Hepatocyte (in vitro differentiated cells): ENCODE results near the gene FBXO48. TPM values are rescaled to one million over a fixed set of nuclear protein-coding genes. Genes with fewer than 3 reads are reported as not detected.

Experiments used
- DNase-seq: peaks from one replicate; pipeline ENCODE4 v3.0.0-alpha.2; 2016; ENCODE audit warnings: low spot score
- H2AFZ ChIP-seq: fragments of 200-600 bp; sonication (generic); 2 replicates; pipeline ENCODE4 v1.6.0; 2016; ENCODE audit warnings: antibody characterized with exemption, mild to moderate bottlenecking
- H3K27ac ChIP-seq: fragments of 200-600 bp; sonication (generic); 2 replicates; pipeline ENCODE4 v1.5.1; 2016; ENCODE audit warnings: mild to moderate bottlenecking
- H3K27me3 ChIP-seq: fragments of 200-600 bp; sonication (generic); 2 replicates; pipeline ENCODE4 v1.6.1; 2016
- H3K36me3 ChIP-seq: fragments of 200-600 bp; sonication (generic); replicated peaks from 2 replicates; pipeline ENCODE4 v1.5.1; 2016; ENCODE audit warnings: low read depth; ENCODE audit not compliant: insufficient read depth
- H3K4me1 ChIP-seq: fragments of 200-600 bp; sonication (generic); 2 replicates; pipeline ENCODE4 v1.5.1; 2016; ENCODE audit warnings: mild to moderate bottlenecking, moderate library complexity; ENCODE audit not compliant: insufficient read depth
- H3K4me2 ChIP-seq: fragments of 200-600 bp; sonication (generic); 2 replicates; pipeline ENCODE4 v1.6.0; 2016
- H3K4me3 ChIP-seq: fragments of 200-600 bp; sonication (generic); 2 replicates; pipeline ENCODE4 v1.5.1; 2016; ENCODE audit warnings: mild to moderate bottlenecking
- H3K79me2 ChIP-seq: fragments of 200-600 bp; sonication (generic); 2 replicates; pipeline ENCODE4 v1.6.0; 2017; ENCODE audit warnings: mild to moderate bottlenecking
- H3K9me2 ChIP-seq: fragments of 200-600 bp; sonication (generic); replicated peaks from 2 replicates; pipeline ENCODE4 v1.6.0; 2017; ENCODE audit warnings: mild to moderate bottlenecking; ENCODE audit not compliant: insufficient read depth
- H3K9me3 ChIP-seq: fragments of 200-600 bp; sonication (generic); 2 replicates; pipeline ENCODE4 v1.5.1; 2016; ENCODE audit warnings: low read depth, mild to moderate bottlenecking
- H4K20me1 ChIP-seq: fragments of 200-600 bp; sonication (generic); 2 replicates; pipeline ENCODE4 v1.6.0; 2016; ENCODE audit warnings: mild to moderate bottlenecking; ENCODE audit not compliant: insufficient read depth, poor library complexity, severe bottlenecking
- EZH2 ChIP-seq: fragments of 200-600 bp; sonication (generic); IDR thresholded peaks from 2 replicates; pipeline ENCODE4 v1.6.1; 2016; ENCODE audit warnings: antibody characterized with exemption, mild to moderate bottlenecking, borderline replicate concordance
- EZH2phosphoT487 ChIP-seq: fragments of 200-600 bp; sonication (generic); IDR thresholded peaks from one replicate; pipeline ENCODE4 v1.6.1; 2018; ENCODE audit warnings: antibody characterized with exemption, mild to moderate bottlenecking, low read depth, moderate library complexity; ENCODE audit not compliant: unreplicated experiment, severe bottlenecking
- WGBS: methylation state at CpG from one replicate; pipeline ENCODE4 v1.1.6; 2016; ENCODE audit warnings: low lambda C conversion rate; ENCODE audit errors: missing lambda C conversion rate; 5-methylcytosine and 5-hydroxymethylcytosine counted together
- polyA plus RNA-seq: library from polyadenylated mRNA; unstranded; fragments of >200 nt; fragmentation: Nextera tagmentation; extraction: Ambion mirVana; gene quantifications from 2 replicates; pipeline ENCODE4 v1.2.1, GENCODE V29; 2016
- total RNA-seq: library from RNA; depleted of rRNA; stranded (reverse); fragments of >200 nt; gene quantifications from 2 replicates; pipeline ENCODE4 v1.2.3, GENCODE V29; 2014
- TF ChIP-seq, protein P1 (sequence below): fragments of 200-600 bp; sonication (generic); IDR thresholded peaks from 2 replicates; pipeline ENCODE4 v1.5.1; 2016; ENCODE audit warnings: antibody characterized with exemption, mild to moderate bottlenecking; ENCODE audit not compliant: poor library complexity

Gene FBXO48
- total and polyA plus RNA-seq, 2 experiments from 2014 or later: 0.36 to 0.83 TPM

DNA sequence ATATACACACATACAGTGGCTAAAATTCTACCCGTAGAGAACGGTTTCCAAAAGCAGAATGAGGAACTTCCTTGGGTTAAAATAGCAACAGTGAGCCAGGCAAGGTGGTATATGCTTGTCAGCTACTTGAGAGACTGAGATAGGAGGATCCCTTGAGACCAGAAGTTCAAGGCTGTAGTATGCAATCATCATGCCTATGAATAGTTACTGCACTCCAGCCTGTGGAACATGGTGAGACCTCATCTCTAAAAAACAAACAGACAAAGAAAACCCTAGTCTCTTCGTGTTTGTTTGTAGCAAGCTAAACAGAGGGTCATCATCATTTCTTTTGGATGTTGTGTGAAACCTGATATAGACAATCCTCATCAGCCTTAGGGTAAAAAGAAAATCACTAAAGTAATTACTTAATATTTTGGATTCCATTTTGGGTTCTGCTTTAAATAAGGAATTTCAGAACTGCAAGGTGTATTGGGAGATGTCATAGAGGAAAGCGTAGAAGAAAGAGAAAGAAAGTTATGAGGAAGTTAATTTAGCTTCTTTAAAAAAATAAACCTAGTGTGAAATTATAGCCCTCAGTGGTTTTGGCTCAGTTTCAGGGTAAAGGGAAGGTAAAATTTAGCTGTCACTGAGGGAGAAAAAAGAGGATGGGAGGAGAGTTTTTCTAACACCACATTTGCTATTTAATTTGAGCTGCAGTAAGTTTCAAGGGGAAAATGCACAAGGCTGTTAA, 55.5 kb downstream of the FBXO48 start:
- Histone ChIP-seq H4K20me1 (no peaks in the 10 kb centered on the region), H3K4me3 (no peak overlapping the region), H2AFZ (no peak overlapping the region), H3K9me2 (no peaks in the 10 kb centered on the region), H3K9me3 (no peaks in the 10 kb centered on the region), H3K27ac (no peak overlapping the region), H3K4me2 (no peak overlapping the region), H3K27me3 (no peaks in the 10 kb centered on the region), H3K4me1 (no peaks in the 10 kb centered on the region), H3K36me3 (no peaks in the 10 kb centered on the region), H3K79me2 (no peaks in the 10 kb centered on the region)
- WGBS: 87% methylated on average over 4 of the region's 4 CpGs
- TF ChIP-seq EZH2 (no peak), EZH2phosphoT487 (no peak)
- TF ChIP-seq, protein P1, sequence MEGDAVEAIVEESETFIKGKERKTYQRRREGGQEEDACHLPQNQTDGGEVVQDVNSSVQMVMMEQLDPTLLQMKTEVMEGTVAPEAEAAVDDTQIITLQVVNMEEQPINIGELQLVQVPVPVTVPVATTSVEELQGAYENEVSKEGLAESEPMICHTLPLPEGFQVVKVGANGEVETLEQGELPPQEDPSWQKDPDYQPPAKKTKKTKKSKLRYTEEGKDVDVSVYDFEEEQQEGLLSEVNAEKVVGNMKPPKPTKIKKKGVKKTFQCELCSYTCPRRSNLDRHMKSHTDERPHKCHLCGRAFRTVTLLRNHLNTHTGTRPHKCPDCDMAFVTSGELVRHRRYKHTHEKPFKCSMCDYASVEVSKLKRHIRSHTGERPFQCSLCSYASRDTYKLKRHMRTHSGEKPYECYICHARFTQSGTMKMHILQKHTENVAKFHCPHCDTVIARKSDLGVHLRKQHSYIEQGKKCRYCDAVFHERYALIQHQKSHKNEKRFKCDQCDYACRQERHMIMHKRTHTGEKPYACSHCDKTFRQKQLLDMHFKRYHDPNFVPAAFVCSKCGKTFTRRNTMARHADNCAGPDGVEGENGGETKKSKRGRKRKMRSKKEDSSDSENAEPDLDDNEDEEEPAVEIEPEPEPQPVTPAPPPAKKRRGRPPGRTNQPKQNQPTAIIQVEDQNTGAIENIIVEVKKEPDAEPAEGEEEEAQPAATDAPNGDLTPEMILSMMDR: no peak
- no peak for DNase-seq

Other genes starting within 250 kb of the FBXO48 start
- 35.1 and 46.5 TPM in 2 replicates for gene PPP3R1, start 214.8 kb downstream of the FBXO48 start, total RNA-seq
- 3.5 and 5.1 TPM in 2 replicates for gene PPP3R1, start 214.8 kb downstream of the FBXO48 start, polyA plus RNA-seq
- 5.8 and 7.9 TPM in 2 replicates for gene CNRIP1, start 147.3 kb downstream of the FBXO48 start, total RNA-seq
- 3.1 and 8.6 TPM in 2 replicates for gene CNRIP1, start 147.3 kb downstream of the FBXO48 start, polyA plus RNA-seq
- gene PLEK, start 102.0 kb downstream of the FBXO48 start, total RNA-seq: 0.08 and 0.93 TPM in 2 replicates
- 0.72 and 0.92 TPM in 2 replicates for gene PLEK, start 102.0 kb downstream of the FBXO48 start, polyA plus RNA-seq
- 4.9 and 5.0 TPM in 2 replicates for gene APLF, start 291 bp upstream of the FBXO48 start, total RNA-seq
- gene APLF, start 291 bp upstream of the FBXO48 start, polyA plus RNA-seq: 1.5 TPM in 2 replicates
- 0.20 TPM in 1 of 2 replicates, not detected in the other for gene PROKR1, start 176.3 kb upstream of the FBXO48 start, total RNA-seq
- not detected in 2 replicates for gene PROKR1, start 176.3 kb upstream of the FBXO48 start, polyA plus RNA-seq